ENCODE measurements around the gene CDH1.

- no peak for TF ChIP-seq EP300 (IDR thresholded peaks at IDR 0.05; ENCODE audit: borderline replicate concordance)
- no peak for TF ChIP-seq TAF1 (IDR thresholded peaks at IDR 0.05; ENCODE audit: low read depth)
- TF ChIP-seq REST (IDR thresholded peaks at IDR 0.05; ENCODE audit: low read depth), result no peak
- TF ChIP-seq CEBPB (IDR thresholded peaks at IDR 0.05), result no peak
- no peak for TF ChIP-seq NFIC (IDR thresholded peaks at IDR 0.05)
- no peak for TF ChIP-seq MAX (IDR thresholded peaks at IDR 0.05)
- TF ChIP-seq TEAD4 (IDR thresholded peaks at IDR 0.05), result no peak
- no peak for TF ChIP-seq EGR1 (IDR thresholded peaks at IDR 0.05)
- TF ChIP-seq CREB1 (IDR thresholded peaks at IDR 0.05; ENCODE audit: low read depth), result no peak
- no peak for TF ChIP-seq ZBTB7A (IDR thresholded peaks at IDR 0.05; ENCODE audit: low read depth)
- no peak for TF ChIP-seq RAD21 (IDR thresholded peaks at IDR 0.05; ENCODE audit: low read depth)
Measured at GRCh38 chr16:68768771-68769170, 31.7 kb downstream of the CDH1 start.

All from Ishikawa (cell line).